ENCODE data around the gene MGAT5B.

MGAT5B gene

DNA sequence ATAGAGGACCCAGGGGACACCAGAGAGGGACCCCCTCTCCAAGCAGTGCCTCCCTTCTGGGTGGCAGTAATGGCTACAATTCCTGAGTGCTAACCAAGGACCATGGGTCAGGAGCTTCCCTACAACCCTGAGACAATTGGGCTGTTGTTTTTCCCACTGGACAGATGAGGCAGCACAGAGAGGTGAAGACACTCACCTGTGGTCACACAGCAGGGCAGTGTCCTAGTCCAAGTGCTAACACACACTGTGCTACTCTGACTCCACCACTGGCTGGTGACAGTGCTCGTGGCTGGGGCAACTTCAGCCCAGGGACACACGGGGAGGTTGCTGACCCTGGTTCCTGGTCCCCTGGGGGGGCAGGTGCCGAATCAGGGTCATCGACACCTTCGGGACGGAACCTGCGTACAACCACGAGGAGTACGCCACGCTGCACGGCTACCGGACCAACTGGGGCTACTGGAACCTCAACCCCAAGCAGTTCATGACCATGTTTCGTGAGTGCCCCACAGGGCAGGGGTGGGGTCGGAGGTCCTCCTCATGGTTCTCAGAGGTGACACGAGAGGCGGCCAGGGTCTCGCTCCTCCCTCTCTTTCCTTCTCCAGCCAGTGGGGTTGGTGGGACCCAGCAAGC lies 58.1 kb downstream of the MGAT5B start:
- no peak for DNase-seq (ENCODE audit: low read depth in 2 of 2)

DNA sequence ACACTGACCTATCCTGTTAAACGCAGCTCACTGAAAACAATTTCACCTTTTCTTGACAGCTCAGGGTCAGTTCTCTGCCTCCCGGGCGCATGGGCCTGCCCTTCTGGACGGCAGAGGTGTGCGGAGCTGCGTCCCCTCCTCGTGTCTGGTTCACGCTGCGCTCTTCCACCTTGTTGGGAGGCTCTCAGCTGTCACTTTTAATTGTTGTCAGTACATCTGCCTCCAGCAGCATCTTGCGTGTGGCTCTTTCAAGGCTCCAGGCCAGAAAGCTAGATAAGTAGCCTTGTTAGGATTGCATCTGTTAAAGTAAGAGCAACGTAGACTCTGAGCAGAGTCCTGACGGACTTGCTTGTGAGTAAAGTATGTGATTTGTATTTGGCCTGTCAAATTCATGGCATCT lies 59.4 kb downstream of the MGAT5B start:
- DNase-seq (ENCODE audit: low read depth in 2 of 2): no peak

DNA sequence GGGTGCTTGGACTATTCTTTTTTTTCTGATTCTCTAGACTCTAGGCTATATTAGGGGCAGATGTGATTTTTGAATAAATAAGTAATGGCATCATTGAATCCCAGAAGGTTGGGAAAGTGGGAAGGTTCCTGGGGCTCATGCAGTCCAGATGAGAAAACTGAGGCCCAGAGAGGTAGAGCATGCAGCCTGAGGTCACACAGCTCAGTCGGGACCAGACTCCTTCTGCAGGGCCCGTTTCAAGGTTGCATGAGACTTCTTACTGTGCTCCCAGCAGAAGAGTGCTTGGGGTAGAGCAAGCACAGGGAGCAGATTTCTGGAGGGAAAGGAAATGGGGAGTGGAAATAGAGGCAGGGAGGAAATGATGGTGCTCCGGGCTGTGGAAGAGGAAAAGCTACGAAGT lies 59.8 kb downstream of the MGAT5B start:
- no peak for DNase-seq (ENCODE audit: low read depth in 2 of 2)

DNA sequence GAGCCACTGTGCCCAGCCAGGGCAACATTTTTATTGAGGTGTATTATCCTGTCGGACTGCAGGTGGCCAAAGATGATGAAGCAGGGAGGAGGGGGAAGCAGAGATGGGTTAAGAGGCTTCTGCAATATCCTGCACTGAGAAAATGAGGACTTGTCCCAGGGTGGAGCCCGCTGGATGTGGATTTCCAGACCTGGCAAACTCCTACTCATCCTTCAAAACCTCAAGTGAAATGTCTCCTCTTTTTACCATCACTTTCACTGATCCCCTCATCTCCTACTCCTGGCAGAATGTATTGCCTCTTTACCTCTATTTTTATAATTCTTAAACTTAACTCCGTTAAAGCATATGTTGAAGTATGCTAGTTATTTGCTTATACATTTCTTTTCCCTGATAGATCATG lies 60.9 kb downstream of the MGAT5B start:
- DNase-seq (ENCODE audit: low read depth in 2 of 2): no peak

DNA sequence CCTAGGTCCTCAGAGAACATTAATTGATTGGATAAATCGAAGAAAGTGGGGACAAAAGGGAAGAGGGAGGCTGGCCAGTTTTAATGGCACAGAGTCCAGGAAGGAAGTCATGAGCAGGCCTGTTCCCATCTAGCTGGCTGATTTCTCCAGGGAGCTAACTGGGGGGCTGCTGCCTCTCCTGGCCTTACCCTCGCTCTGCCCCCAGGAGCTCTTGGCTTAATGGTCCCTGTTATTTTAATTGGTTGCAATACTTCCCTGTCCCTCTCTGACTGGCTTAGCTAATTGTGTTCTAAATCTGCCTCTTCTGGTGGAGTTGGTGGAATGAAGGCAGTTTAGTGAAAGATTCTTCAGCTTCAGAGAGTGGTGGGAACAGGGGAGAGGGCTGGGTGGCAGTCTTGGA lies 61.4 kb downstream of the MGAT5B start:
- no peak for DNase-seq (ENCODE audit: low read depth in 2 of 2)

DNA sequence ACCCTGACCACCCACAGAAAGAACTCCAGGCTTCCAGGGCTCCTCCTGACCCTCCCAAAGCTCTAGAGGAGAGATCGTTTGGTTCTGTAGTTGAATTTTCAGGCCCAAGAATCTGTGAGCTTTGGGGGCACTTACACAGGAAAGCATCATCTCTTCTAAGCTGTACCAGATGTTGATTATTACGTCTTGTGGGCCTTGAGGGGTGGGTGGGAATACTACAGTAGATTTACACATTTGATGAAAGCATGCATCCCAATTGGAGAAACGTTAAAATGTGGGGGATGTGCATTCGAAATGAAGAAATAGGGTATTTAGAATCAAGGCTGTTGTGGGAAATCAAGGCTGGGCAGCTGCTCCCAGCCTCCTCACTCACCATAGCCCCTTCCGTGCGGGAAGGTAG lies 61.9 kb downstream of the MGAT5B start:
- no peak for DNase-seq (ENCODE audit: low read depth in 2 of 2)

DNA sequence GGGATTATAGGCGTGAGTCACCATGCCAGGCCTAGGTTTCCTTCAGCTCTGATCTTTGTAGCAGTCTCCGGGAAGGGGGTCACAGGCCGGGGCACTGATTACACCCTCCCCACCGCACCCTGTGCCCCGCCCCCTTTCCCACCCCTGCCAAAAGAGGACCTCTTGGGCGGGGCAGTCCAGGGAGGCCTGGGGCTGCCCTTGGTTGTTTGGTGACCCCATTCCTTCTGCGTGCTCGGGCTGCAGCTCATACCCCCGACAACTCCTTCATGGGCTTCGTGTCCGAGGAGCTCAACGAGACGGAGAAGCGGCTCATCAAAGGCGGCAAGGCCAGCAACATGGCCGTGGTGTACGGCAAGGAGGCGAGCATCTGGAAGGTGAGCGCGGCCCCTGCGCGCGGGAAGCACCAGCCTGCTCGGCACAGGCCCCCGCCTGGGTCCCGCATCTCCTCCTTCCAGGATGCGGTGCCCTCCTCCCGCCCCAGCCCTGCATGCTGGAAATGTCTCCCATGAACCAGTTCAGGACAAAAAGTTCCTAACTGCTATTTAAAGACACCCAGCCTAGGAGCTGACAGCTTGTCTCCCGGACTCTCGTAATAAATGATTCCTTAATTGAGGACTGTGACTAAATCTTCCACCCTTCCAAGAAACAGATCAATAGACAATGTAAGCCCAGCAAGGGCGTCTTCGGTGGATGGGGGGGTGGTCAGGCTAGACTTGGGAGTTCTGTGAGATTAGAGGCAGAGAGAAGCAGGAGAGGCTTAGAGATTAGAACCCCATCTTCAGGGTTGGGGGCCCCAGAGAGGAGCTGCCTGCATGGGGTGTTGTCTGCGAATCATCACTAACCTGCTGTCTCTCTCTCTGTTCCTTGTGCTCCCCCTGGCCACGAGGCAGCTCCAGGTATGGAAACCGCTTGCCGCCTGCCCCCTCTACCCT lies 64.5 kb downstream of the MGAT5B start:
- DNase-seq (ENCODE audit: low read depth in 2 of 2): no peak

DNA sequence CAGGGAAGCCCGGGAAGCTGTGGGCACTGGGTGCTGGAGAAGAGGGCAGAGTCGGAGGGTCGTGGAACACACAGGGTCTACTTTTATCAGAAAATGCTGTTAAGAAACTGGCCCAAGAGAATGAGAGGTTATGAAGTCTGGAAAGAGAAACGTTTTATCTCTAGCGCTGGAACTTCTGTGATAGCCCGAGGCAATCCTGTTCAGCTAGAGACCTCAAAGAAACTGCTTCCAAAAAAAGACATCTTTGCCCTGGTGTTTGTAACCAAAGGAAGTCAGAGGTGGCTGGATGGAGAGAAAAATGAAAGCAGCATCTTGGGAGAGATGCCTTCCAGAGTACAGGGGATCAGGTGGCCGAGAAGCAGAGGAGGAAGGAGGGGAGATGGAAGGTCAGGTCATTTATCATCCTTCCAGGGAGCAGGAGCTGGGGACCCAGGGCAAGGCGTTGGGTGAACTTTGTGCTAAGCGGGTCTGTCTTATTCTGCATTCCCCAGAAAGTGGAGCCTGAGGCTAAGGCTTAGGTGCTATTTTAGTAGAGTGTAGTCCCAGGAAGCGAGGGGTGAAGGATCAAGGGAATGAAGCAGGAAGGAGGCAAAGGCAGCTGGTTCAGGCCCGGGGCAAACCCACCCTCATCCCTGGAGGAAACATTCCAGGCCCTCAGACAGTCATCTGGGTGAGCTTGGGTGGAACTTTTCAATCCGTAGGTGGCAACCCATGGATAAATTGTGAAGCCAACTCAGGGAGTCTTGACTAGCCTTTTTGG lies 66.5 kb downstream of the MGAT5B start:
- DNase-seq (ENCODE audit: low read depth in 2 of 2): no peak

DNA sequence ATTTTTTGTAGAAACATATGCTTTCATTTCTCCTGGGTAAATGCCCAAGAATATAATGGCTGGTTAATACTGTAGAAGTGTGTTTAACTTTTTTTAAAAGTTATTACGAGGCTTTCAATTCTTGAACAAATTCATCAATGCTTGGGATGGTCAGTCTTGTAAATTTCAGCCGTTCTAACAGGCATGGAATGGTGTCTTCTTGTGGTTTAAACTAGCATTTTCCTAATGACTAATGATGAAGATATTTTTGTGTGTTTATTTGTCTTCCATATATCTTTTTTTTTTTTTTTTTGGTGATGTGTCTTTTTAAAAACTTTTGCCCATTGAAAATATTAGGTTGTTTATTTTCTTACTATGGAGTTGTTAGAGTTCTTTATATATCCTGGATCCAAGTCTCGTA lies 67.1 kb downstream of the MGAT5B start:
- no peak for DNase-seq (ENCODE audit: low read depth in 2 of 2)

DNA sequence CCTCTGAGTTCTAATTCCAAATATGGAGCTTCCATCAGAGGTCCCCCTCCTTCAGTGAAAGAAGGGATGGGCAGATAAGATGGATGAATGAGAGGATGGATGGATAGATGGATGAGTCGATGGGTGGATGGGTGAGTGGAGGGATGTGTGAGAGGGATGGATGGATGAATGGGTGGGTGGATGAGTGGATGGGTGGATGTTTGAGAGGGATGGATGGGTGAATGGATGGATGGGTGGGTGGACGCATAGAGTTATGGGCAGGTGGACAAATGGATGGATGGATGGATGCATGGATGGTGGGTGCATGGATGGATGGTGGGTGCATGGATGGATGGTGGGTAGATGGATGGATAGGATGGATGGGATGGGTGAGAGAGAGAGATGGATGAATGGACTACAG lies 69.0 kb downstream of the MGAT5B start:
- no peak for DNase-seq (ENCODE audit: low read depth in 2 of 2)

DNA sequence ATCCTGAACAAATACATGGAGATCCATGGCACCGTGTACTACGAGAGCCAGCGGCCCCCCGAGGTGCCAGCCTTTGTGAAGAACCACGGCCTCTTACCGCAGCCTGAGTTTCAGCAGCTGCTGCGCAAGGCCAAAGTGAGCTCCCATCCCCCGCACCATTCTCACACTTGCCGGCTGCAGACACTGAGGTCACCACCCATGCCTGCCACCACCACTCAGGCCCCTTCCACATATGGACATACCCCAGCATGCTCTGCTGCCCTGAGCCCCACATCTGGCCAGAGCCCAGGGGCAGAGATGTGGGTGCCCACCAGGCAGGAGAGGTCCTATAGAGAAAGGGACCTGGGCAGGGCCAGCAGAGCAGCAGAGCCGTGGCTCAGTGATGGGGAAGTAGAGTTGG lies 69.8 kb downstream of the MGAT5B start:
- DNase-seq (ENCODE audit: low read depth in 2 of 2): no peak

DNA sequence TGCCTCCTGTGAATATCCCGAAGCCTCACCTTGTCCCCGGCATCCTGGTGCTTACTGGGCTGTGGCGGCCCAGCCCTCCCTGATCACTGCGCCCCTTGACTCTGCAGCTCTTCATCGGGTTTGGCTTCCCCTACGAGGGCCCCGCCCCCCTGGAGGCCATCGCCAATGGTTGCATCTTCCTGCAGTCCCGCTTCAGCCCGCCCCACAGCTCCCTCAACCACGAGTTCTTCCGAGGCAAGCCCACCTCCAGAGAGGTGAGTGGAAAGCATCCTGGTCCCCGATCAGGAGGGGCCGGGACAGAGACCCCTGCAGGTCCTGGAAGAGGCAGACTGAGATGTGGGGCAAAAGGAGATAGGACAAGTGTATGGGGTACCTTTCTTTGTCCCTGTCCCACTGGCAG lies 72.1 kb downstream of the MGAT5B start:
- DNase-seq (ENCODE audit: low read depth in 2 of 2): no peak

DNA sequence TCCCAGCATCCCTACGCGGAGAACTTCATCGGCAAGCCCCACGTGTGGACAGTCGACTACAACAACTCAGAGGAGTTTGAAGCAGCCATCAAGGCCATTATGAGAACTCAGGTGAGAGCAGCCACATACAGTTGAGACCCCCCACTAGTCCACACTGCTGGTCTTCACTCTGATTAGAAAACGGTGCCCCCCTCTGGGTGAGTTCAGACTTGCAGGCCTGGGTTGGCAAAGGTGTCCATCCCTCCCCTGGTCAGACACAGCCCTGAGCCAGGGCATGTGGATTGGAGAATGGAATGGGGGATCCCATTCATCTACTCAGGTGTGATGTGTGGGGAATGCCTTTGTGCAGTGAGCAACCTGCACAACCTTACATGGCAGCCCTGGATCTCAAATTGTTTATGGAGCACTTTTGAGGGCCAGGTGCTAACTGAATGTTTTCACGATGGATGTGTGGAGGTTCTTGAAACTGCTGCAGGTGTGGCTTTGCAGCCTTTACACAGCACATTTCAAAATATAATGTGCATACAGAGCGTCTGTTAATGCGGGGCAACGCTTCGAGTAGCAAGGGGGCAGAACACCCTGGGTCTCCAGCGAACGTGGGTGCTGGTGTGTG lies 72.6 kb downstream of the MGAT5B start:
- DNase-seq (ENCODE audit: low read depth in 2 of 2): no peak

DNA sequence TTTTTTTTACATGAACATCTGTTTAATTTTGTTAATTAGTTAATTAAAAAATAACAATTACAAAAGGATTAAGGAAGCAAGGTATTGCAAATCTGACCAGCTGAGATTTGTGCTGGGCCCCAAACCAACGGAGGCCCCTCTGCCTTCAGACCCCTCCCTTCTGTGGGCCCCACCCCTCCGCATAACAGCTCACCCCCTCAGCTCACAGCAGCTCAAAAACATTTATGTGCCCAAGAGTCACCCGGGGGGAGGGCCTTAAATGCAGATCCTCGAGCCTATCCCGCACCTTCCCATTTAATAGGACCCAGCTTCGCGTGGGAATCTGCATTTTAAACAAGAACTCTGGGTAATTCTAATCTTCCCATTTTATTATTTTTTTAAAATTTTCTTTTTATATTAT lies 75.0 kb downstream of the MGAT5B start:
- DNase-seq (ENCODE audit: low read depth in 2 of 2): no peak

DNA sequence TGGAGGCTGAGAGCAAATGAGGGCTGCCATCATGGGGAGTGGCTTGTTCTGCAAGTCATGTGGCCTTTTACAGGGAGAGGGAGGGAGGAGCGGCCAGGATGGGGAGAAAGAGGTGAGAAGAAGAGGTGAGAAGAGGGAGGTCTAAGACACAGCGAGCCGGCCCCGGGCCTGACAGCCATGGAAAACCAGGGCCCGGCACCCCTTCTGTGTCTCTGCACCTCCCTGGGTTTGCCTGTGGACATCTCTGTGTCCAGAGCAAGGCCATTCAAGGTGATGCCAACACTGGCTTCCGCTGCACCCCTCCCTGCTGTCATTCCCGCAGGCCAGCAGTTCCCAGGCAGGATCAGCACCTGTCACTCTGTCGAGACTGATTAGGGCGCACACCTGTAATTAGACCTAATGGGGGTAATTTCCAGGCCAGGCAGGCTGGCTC lies 75.6 kb downstream of the MGAT5B start:
- DNase-seq (ENCODE audit: low read depth in 2 of 2): no peak

DNA sequence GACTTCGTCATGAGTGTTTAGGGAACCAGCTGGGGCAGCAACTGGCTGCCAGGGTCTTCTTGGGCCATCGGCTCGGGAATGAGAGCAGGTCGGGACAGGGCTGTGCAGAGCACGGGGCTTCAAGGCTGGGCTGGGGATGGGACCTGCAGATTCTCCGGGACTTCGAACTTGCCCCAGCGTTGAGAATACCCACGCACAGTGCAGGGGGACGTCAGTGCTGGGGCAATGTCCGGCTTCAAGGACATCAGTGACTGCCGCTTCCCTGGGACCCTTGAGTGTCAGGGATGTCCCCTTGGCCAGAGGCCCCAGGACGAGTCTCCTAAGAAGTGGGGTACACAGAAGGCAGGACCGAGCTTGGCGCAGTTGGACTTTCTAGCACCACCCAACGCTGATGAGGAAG lies 76.3 kb downstream of the MGAT5B start:
- DNase-seq (ENCODE audit: low read depth in 2 of 2): no peak

DNA sequence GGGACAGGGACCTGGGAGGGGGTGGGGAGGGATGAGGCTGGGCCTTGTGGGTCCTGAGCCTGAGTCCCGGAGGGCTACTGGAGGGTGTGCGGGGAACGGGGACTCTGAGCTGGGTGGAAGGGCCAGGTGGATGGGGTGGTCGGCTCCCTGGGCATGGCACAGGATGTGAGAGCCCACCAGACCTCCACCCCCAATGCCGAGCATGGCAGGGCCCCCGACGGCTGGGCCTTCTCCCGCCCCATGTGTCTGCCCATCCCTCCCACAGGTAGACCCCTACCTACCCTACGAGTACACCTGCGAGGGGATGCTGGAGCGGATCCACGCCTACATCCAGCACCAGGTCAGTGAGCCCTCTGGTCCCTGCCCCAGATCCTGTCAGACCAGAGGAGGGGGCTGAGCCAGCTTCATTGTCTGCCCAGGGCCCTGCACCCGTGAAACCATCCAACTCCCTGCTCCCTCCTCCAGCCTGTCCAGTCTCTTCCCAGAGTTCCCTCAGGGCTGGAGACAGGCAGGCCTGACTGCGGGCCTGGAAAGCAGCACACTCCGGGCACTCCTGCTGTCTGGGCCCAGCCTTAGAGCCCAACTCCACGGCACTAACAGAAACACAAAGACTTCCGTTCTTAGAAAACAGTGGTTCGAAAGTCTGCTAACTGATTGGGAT lies 78.0 kb downstream of the MGAT5B start:
- DNase-seq (ENCODE audit: low read depth in 2 of 2): no peak

DNA sequence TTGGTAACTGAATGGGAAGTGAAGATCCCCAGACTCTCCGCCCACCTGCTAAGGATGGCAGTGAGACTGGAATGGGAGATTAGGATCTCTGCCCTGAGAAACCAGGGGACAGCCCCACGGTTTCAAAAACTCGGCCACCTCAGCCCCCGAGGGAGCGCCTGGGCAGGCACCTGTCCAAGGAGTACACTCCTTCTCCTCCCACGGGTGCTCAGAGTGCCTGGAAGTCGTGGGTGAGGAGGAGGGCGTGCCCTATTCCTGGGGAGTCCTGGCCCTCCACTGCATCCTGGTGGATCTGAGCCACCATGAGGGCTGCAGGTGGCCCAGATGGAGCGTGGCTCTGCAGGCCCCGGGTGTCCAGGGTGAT lies 78.5 kb downstream of the MGAT5B start:
- DNase-seq (ENCODE audit: low read depth in 2 of 2): no peak

DNA sequence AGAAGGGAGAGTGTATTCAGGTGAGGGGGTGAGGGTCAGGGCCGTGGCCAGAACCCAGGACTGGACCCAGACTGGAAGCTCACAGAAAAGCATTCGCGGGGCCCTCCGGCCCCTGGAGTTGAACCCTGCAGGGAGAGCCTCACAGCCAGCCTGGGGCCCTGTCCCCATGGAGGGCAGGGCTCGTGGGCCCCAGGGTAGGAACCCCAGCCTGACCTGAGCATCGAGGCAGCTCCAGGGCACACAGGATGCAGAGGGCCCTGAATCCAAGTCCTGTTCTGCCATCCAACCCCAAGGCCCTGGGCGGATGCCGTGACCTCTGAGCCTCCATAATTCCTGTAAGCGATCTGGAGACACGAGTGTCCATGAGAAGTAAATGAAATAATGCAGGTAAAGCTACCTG lies 79.1 kb downstream of the MGAT5B start:
- no peak for DNase-seq (ENCODE audit: low read depth in 2 of 2)

DNA sequence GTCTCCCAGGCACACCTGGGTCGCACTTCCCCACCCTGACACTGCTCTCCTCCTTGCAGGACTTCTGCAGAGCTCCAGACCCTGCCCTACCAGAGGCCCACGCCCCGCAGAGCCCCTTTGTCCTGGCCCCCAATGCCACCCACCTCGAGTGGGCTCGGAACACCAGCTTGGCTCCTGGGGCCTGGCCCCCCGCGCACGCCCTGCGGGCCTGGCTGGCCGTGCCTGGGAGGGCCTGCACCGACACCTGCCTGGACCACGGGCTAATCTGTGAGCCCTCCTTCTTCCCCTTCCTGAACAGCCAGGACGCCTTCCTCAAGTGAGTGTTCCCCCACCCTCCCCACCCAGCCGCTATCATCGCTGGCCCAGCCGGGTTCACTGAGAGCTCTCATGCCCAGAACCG lies 79.6 kb downstream of the MGAT5B start:
- no peak for DNase-seq (ENCODE audit: low read depth in 2 of 2)

DNA sequence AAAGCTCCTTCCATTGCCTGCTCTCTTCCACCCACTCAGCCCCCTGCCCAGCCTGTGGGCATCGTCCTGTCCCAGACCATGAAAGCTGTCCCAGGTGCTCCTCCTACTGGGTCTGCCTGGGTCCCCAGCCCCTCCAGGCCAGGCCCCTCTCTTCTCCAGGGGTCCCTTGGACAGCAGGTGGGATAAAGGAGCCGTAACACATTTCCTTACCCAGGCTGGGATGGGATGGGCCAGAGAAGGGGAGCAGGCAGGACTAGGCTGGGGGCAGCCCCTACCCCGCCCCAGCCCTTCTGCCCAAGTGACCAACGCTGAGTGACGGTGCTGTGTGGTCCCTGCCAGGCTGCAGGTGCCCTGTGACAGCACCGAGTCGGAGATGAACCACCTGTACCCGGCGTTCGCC lies 80.1 kb downstream of the MGAT5B start:
- DNase-seq (ENCODE audit: low read depth in 2 of 2): no peak
